Left ventricle myocardium inferior (tissue), 1 donor: ENCODE data around the gene KIRREL1. TPM values are rescaled to one million over a fixed set of nuclear protein-coding genes. Genes with fewer than 3 reads are reported as not detected.
A peak's percentile ranks its signal among the peaks of the same experiment; 100 is the strongest.

Source experiments
- DNase-seq: peaks from one replicate; pipeline ENCODE4 v3.0.0-alpha.2; 2020
- H3K27ac ChIP-seq: fragments of 200-600 bp; replicated peaks from 2 replicates; pipeline ENCODE4 v1.8.0; 2021
- H3K27me3 ChIP-seq: fragments of 200-600 bp; 2 replicates; pipeline ENCODE4 v1.8.0; 2021; ENCODE audit warnings: low read depth
- H3K36me3 ChIP-seq: fragments of 200-600 bp; 2 replicates; pipeline ENCODE4 v1.8.0; 2021
- H3K4me1 ChIP-seq: fragments of 200-600 bp; 2 replicates; pipeline ENCODE4 v1.8.0; 2021
- H3K4me3 ChIP-seq: fragments of 200-600 bp; 2 replicates; pipeline ENCODE4 v1.8.0; 2021; ENCODE audit warnings: mild to moderate bottlenecking, moderate library complexity
- H3K9me3 ChIP-seq: fragments of 200-600 bp; replicated peaks from 2 replicates; pipeline ENCODE4 v1.8.0; 2021
- CTCF ChIP-seq: fragments of 200-600 bp; IDR thresholded peaks from 2 replicates; pipeline ENCODE4 v1.8.0; 2021; ENCODE audit warnings: antibody characterized with exemption, mild to moderate bottlenecking, borderline replicate concordance
- intact Hi-C: fragments of 100-400 bp; cut with micrococcal nuclease; formaldehyde crosslinking; loops from one replicate; pipeline ENCODE4 v1.11.0; 2022
- total RNA-seq: library from RNA; stranded (reverse); fragmentation: NEBNext Ultra II Directional; extraction: Animal tissue kit (Norgen Biotek cat#: 25700); gene quantifications from one replicate; pipeline ENCODE4 v1.2.1, GENCODE V29; 2021
- donor health status: DM: no; HTN: yes; CAD: no; lungs with severe emphysema.

KIRREL1 gene
- total RNA-seq, 1 donor from 2014 or later = 7.3 TPM

- intact Hi-C loops = no loop called here
- H3K4me3 ChIP-seq = no peak overlapping the region
- no peak for TF ChIP-seq CTCF
- no peaks in the 10 kb centered on the region for H3K4me1 ChIP-seq
- no peaks in the 10 kb centered on the region for H3K27me3 ChIP-seq
- no peaks in the 10 kb centered on the region for H3K9me3 ChIP-seq
- no peak for DNase-seq
- H3K36me3 ChIP-seq = peaks cover 43% of the 10 kb centered on the region
- H3K27ac ChIP-seq = no peak overlapping the region
Measured at GRCh38 chr1:158094571-158094970, 101.1 kb downstream of the KIRREL1 start.

- no peaks in the 10 kb centered on the region for H3K9me3 ChIP-seq
- peaks cover 6% of the 10 kb centered on the region for H3K4me1 ChIP-seq
- intact Hi-C loops = no loop called here
- no peak for DNase-seq
- peak; percentile 79 for TF ChIP-seq CTCF
- no peak overlapping the region for H3K4me3 ChIP-seq
- no peaks in the 10 kb centered on the region for H3K27me3 ChIP-seq
- H3K36me3 ChIP-seq = peaks cover 30% of the 10 kb centered on the region
- no peak overlapping the region for H3K27ac ChIP-seq
Measured at GRCh38 chr1:158095737-158096335, 102.4 kb downstream of the KIRREL1 start.

GRCh38 chr1:158098256-158098655 lies 104.8 kb downstream of the KIRREL1 start:
- no peak for DNase-seq
- Histone ChIP-seq H3K4me3 (no peak overlapping the region), H3K27me3 (peaks cover under 1% of the 10 kb centered on the region), H3K27ac (no peak overlapping the region), H3K4me1 (peaks cover 14% of the 10 kb centered on the region), H3K9me3 (no peaks in the 10 kb centered on the region), H3K36me3 (peaks cover 8% of the 10 kb centered on the region)
- intact Hi-C loops = no loop called here
- no peak for TF ChIP-seq CTCF

- Histone ChIP-seq H3K4me3 (no peak overlapping the region), H3K27me3 (peaks cover 10% of the 10 kb centered on the region), H3K36me3 (peaks cover 6% of the 10 kb centered on the region), H3K4me1 (peaks cover 14% of the 10 kb centered on the region), H3K27ac (no peak overlapping the region), H3K9me3 (no peaks in the 10 kb centered on the region)
- intact Hi-C loops = no loop called here
- DNase-seq = no peak
- no peak for TF ChIP-seq CTCF
Measured at GRCh38 chr1:158099185-158099584, 105.7 kb downstream of the KIRREL1 start.

GRCh38 chr1:158100498-158100897 lies 107.1 kb downstream of the KIRREL1 start:
- DNase-seq = no peak
- no peak for TF ChIP-seq CTCF
- Histone ChIP-seq H3K36me3 (no peaks in the 10 kb centered on the region), H3K27ac (no peak overlapping the region), H3K9me3 (no peaks in the 10 kb centered on the region), H3K27me3 (peaks cover 21% of the 10 kb centered on the region), H3K4me3 (no peak overlapping the region), H3K4me1 (peaks cover 14% of the 10 kb centered on the region)
- intact Hi-C loops = no loop called here
